GM19240 (cell line): ENCODE results near the gene ARHGDIG.
"Not testable (repeated sequence)": the region's sequence is repeated elsewhere in the genome, so short reads cannot be mapped to it uniquely, and the experiment has no call there.

Experiments used
- DNase-seq: peaks from one replicate; pipeline ENCODE4 v3.0.0; 2011; ENCODE audit warnings: low spot score; ENCODE audit not compliant: insufficient read length

The ARHGDIG gene

GRCh38 chr16:263944-264343, 16.4 kb upstream of the ARHGDIG start:
- no peak for DNase-seq

- no peak for DNase-seq
Measured at GRCh38 chr16:264440-264951, 15.9 kb upstream of the ARHGDIG start.

- no peak for DNase-seq
Measured at GRCh38 chr16:265002-265529, 15.3 kb upstream of the ARHGDIG start.

- no peak for DNase-seq
Measured at GRCh38 chr16:265711-266110, 14.7 kb upstream of the ARHGDIG start.

GRCh38 chr16:266258-267164, 13.9 kb upstream of the ARHGDIG start:
- no peak for DNase-seq

GRCh38 chr16:267562-267961, 12.8 kb upstream of the ARHGDIG start:
- DNase-seq: not testable (repeated sequence)

GRCh38 chr16:268141-269053, 12.0 kb upstream of the ARHGDIG start:
- DNase-seq: no peak

- DNase-seq: no peak
Measured at GRCh38 chr16:269061-269796, 11.2 kb upstream of the ARHGDIG start.

GRCh38 chr16:270381-271255, 9.8 kb upstream of the ARHGDIG start:
- no peak for DNase-seq

- DNase-seq: no peak
Measured at GRCh38 chr16:272633-273546, 7.5 kb upstream of the ARHGDIG start.

- no peak for DNase-seq
Measured at GRCh38 chr16:273547-274421, 6.6 kb upstream of the ARHGDIG start.

- no peak for DNase-seq
Measured at GRCh38 chr16:275041-275641, 5.2 kb upstream of the ARHGDIG start.

GRCh38 chr16:275786-276232, 4.6 kb upstream of the ARHGDIG start, which contains the start of gene RGS11:
Gene RGS11, minus strand, starts transcription at chr16:275944. Its CDS starts 33 bp downstream, at chr16:275911.
- DNase-seq: no peak

GRCh38 chr16:276426-277077, 3.8 kb upstream of the ARHGDIG start:
- DNase-seq: no peak

GRCh38 chr16:278863-279366, 1.5 kb upstream of the ARHGDIG start:
- no peak for DNase-seq

GRCh38 chr16:279531-279930, 860 bp upstream of the ARHGDIG start:
- DNase-seq: no peak

- DNase-seq: no peak
Measured at GRCh38 chr16:280005-280460, 358 bp upstream of the ARHGDIG start.
